Measurements from ENCODE around the gene ANKS1B.

ANKS1B gene

DNA sequence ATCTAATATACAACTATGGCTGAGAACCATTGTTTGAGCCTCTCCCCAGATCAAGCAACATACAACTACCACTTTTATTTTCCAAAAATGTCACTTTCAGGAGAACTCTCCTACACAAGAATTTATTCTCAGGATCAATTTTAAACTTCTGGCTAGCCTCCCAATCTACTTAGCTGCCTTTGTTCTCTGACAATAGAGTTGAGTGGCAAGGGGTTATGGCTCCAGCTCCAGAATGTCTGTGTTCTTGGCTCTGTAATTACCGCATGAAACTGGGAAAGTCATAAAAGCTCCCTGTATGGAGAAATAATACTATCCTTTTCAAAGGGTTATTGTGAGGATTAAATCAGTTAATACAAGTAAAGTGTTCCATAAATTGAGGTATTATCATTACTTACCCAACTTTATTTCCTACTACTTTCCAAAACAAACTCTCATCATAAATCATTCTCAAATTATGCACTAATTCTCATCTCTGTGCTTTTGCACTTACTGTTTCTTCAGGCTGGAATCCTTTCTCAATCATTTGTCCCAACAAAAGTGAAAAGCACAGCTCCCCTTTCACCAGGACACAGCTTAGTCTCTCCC, 215.2 kb downstream of the ANKS1B start:
- DNase-seq (ENCODE audit: low read depth): no peak
- H3K4me3 ChIP-seq (ENCODE audit: low read depth, low read length): no peak overlapping the region
- TF ChIP-seq CTCF (conservative IDR thresholded peaks at IDR 0.05; ENCODE audit: low read depth, low read length): no peak

DNA sequence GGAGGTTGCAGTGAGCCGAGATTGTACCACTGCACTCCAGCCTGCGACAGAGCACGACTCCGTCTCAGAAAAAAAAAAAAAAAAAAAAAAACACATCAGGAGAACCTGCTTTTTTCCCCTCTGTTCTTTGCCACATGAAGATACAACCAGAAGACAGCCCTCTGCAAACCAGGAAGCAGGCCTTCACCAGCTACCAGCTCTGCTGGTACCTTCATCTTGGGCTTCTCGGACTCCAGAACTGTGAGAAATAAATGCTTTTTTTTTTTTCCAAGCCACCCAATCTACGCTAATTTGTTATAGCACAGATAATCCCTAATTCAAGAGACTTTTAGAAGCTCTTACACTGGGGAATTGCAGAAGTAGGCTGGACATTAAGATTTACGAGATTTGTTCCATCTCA, 216.0 kb downstream of the ANKS1B start:
- TF ChIP-seq CTCF (conservative IDR thresholded peaks at IDR 0.05; ENCODE audit: low read depth, low read length): no peak
- DNase-seq (ENCODE audit: low read depth): no peak
- no peak overlapping the region for H3K4me3 ChIP-seq (ENCODE audit: low read depth, low read length)

GRCh38 chr12:99767809-99768208, 216.9 kb downstream of the ANKS1B start:
- TF ChIP-seq CTCF (conservative IDR thresholded peaks at IDR 0.05; ENCODE audit: low read depth, low read length): peak; percentile 54
- peak; percentile 40 for DNase-seq (ENCODE audit: low read depth)

DNA sequence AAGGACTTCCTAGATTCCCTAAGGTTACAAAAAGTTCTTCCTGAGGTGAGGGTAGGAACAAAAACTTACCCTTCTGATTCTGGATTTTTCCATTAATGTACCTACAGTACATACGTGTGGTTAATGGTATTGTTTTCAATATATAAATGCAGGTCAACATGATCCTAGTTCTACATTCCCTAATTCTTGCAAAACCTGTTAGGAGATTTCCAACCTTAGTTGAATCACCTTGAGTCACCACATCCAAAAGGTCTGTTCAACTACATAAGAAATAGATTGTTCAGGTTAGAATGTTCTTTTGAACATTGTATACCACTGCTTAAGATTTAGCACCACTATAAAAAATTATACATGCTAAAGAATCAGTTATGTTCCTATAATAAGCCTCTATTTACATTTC, 218.3 kb downstream of the ANKS1B start:
- no peak overlapping the region for H3K4me3 ChIP-seq (ENCODE audit: low read depth, low read length)
- no peak for TF ChIP-seq CTCF (conservative IDR thresholded peaks at IDR 0.05; ENCODE audit: low read depth, low read length)
- no peak for DNase-seq (ENCODE audit: low read depth)

More at GRCh38 chr12:99767809-99768208, 216.9 kb downstream of the ANKS1B start:
- no peak overlapping the region for H3K4me3 ChIP-seq (ENCODE audit: low read depth, low read length)

- no peak overlapping the region for H3K4me3 ChIP-seq (ENCODE audit: low read depth, low read length)
- TF ChIP-seq CTCF (conservative IDR thresholded peaks at IDR 0.05; ENCODE audit: low read depth, low read length): no peak
- DNase-seq (ENCODE audit: low read depth): no peak
Observed at GRCh38 chr12:99765469-99766114, 219.1 kb downstream of the ANKS1B start.

- DNase-seq (ENCODE audit: low read depth): no peak
- no peak for TF ChIP-seq CTCF (conservative IDR thresholded peaks at IDR 0.05; ENCODE audit: low read depth, low read length)
- no peak overlapping the region for H3K4me3 ChIP-seq (ENCODE audit: low read depth, low read length)
Observed at GRCh38 chr12:99759444-99759843, 225.3 kb downstream of the ANKS1B start.

DNA sequence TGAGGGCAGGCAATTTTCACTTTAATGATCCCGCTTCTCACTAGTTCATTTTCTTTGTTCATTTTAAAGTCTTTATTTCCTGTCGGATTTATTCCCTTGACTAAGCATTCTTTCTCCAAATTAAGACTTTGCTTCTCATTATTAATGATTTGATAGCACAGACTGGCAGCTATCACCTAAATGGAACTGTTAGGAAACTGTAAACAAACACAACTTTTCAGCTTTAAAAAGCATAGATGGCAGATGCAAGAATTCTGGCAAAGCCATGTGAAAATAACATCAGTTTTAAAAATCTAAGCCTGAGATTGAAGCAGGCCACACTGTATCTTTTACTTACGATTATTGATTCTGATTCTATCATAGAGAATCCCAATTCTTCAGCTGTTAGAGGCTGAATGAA, 225.7 kb downstream of the ANKS1B start:
- no peak for DNase-seq (ENCODE audit: low read depth)
- TF ChIP-seq CTCF (conservative IDR thresholded peaks at IDR 0.05; ENCODE audit: low read depth, low read length): no peak
- H3K4me3 ChIP-seq (ENCODE audit: low read depth, low read length): no peak overlapping the region

All from choroid plexus epithelial cell (primary cell).